Sigmoid colon (tissue), 3 donors: Measurements from ENCODE around the gene POM121C.
"Not testable (repeated sequence)": the region's sequence is repeated elsewhere in the genome, so short reads cannot be mapped to it uniquely, and the experiment has no call there.

Experiments
- CTCF ChIP-seq, 4 experiments: fragments of 450-650 bp in 3 of 4; fragments of 200-600 bp in 1 of 4; IDR thresholded peaks; one replicate each; pipeline ENCODE4 v1.5.1; 2016 to 2019; ENCODE audit warnings: antibody characterized with exemption in 4 of 4, mild to moderate bottlenecking in 3 of 4, moderate library complexity in 2 of 4
- POLR2A ChIP-seq, 2 donors: fragments of 450-650 bp; IDR thresholded peaks; one replicate each; pipeline ENCODE4 v1.6.1; 2016; ENCODE audit warnings: antibody characterized with exemption in 2 of 2, mild to moderate bottlenecking in 2 of 2, moderate library complexity in 2 of 2

- TF ChIP-seq CTCF, POLR2A (IDR thresholded peaks at IDR 0.05): not testable (repeated sequence)
Observed at GRCh38 chr7:75410823-75411173, 75.3 kb downstream of the POM121C start.
